GM19193 (cell line): ENCODE measurements around the gene TICAM2.

ENCODE experiments used
- POLR2A ChIP-seq: IDR thresholded peaks from 4 replicates; pipeline ENCODE4 v1.6.1; 2011; ENCODE audit not compliant: insufficient read depth, insufficient read length; ENCODE audit errors: extremely low read depth

The TICAM2 gene

GRCh38 chr5:115558388-115558956, 43.8 kb downstream of the TICAM2 start:
- no peak for TF ChIP-seq POLR2A

- TF ChIP-seq POLR2A = no peak
Measured at GRCh38 chr5:115557667-115558387, 44.5 kb downstream of the TICAM2 start.

GRCh38 chr5:115556276-115556675, 46.0 kb downstream of the TICAM2 start:
- TF ChIP-seq POLR2A = no peak

GRCh38 chr5:115555084-115555633, 47.1 kb downstream of the TICAM2 start:
- TF ChIP-seq POLR2A = no peak

- TF ChIP-seq POLR2A = no peak
Measured at GRCh38 chr5:115553082-115553481, 49.2 kb downstream of the TICAM2 start.

GRCh38 chr5:115551415-115551814, 50.9 kb downstream of the TICAM2 start:
- no peak for TF ChIP-seq POLR2A

GRCh38 chr5:115549154-115549553, 53.1 kb downstream of the TICAM2 start:
- no peak for TF ChIP-seq POLR2A

GRCh38 chr5:115548683-115549082, 53.6 kb downstream of the TICAM2 start:
- no peak for TF ChIP-seq POLR2A

GRCh38 chr5:115545351-115545882, 56.9 kb downstream of the TICAM2 start:
- no peak for TF ChIP-seq POLR2A

GRCh38 chr5:115544436-115545350, 57.6 kb downstream of the TICAM2 start, which contains the start of gene FEM1C:
FEM1C (minus strand) TSS chr5:115544775; CDS start chr5:115543493, 1,282 bp downstream.
- peak; percentile 95 for TF ChIP-seq POLR2A

- TF ChIP-seq POLR2A = no peak
Measured at GRCh38 chr5:115544043-115544435, 58.2 kb downstream of the TICAM2 start.

GRCh38 chr5:115543365-115544042, 58.8 kb downstream of the TICAM2 start:
- no peak for TF ChIP-seq POLR2A

GRCh38 chr5:115542651-115543364, 59.5 kb downstream of the TICAM2 start:
- no peak for TF ChIP-seq POLR2A

GRCh38 chr5:115542086-115542485, 60.2 kb downstream of the TICAM2 start:
- no peak for TF ChIP-seq POLR2A
